ENCODE results near the gene TJAP1.

DNA sequence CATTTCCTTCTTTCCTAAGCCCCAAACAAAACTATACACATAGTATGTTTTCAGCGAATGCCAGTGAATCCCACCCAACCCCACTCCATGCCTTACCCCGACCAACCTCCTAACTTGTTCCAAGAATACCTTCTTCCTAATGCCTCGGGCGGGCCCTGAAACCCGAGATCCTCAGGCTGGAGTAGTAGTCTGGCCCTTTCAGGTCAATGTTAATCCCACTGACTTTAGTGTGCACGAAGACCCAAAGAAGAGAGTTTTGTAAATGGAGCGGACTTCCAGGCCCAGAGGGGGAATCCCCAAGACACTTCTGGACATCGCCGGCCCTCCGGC lies 39.0 kb downstream of the TJAP1 start:
- TF ChIP-seq, protein P1, sequence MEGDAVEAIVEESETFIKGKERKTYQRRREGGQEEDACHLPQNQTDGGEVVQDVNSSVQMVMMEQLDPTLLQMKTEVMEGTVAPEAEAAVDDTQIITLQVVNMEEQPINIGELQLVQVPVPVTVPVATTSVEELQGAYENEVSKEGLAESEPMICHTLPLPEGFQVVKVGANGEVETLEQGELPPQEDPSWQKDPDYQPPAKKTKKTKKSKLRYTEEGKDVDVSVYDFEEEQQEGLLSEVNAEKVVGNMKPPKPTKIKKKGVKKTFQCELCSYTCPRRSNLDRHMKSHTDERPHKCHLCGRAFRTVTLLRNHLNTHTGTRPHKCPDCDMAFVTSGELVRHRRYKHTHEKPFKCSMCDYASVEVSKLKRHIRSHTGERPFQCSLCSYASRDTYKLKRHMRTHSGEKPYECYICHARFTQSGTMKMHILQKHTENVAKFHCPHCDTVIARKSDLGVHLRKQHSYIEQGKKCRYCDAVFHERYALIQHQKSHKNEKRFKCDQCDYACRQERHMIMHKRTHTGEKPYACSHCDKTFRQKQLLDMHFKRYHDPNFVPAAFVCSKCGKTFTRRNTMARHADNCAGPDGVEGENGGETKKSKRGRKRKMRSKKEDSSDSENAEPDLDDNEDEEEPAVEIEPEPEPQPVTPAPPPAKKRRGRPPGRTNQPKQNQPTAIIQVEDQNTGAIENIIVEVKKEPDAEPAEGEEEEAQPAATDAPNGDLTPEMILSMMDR (IDR thresholded peaks at IDR 0.05): no peak
- TF ChIP-seq POLR2A (IDR thresholded peaks at IDR 0.05): no peak

All from Peyer's patch (tissue), 4 donors.